H9 (cell line): ENCODE measurements around the gene PPP2R2B. TPM values are rescaled to one million over a fixed set of nuclear protein-coding genes. Genes with fewer than 3 reads are reported as not detected.

Experiments used
- DNase-seq: peaks from one replicate; pipeline ENCODE4 v3.0.0-alpha.2; 2017
- H2AFZ ChIP-seq: one replicate; pipeline ENCODE4 v1.6.1; 2013; ENCODE audit warnings: mild to moderate bottlenecking, low read length, control low read depth, moderate library complexity
- H2AK5ac ChIP-seq: 2 replicates; pipeline ENCODE4 v1.6.1; 2013; ENCODE audit warnings: low read length, control low read depth, mixed read lengths; ENCODE audit not compliant: insufficient read length
- H2BK120ac ChIP-seq: one replicate; pipeline ENCODE4 v1.6.1; 2013; ENCODE audit warnings: low read depth, mild to moderate bottlenecking, low read length, control low read depth, inconsistent platforms; ENCODE audit not compliant: poor library complexity, severe bottlenecking
- H2BK12ac ChIP-seq: 2 replicates; pipeline ENCODE4 v1.6.1; 2013; ENCODE audit warnings: low read length, control low read depth, mixed read lengths, low read depth; ENCODE audit not compliant: insufficient read length
- H2BK15ac ChIP-seq: 2 replicates; pipeline ENCODE4 v1.6.1; 2013; ENCODE audit warnings: low read depth, low read length, control low read depth
- H2BK20ac ChIP-seq: one replicate; pipeline ENCODE4 v1.6.1; 2013; ENCODE audit warnings: low read depth, mild to moderate bottlenecking, low read length, control low read depth, inconsistent platforms; ENCODE audit not compliant: poor library complexity, severe bottlenecking
- H2BK5ac ChIP-seq: 2 replicates; pipeline ENCODE4 v1.6.1; 2013; ENCODE audit warnings: low read length, control low read depth, mixed read lengths; ENCODE audit not compliant: insufficient read length
- H3K14ac ChIP-seq: 2 replicates; pipeline ENCODE4 v1.6.1; 2013; ENCODE audit warnings: low read length, control low read depth; ENCODE audit not compliant: insufficient read depth
- H3K18ac ChIP-seq: 2 replicates; pipeline ENCODE4 v1.6.1; 2013; ENCODE audit warnings: low read depth, mild to moderate bottlenecking, mixed read lengths, low read length, control low read depth; ENCODE audit not compliant: insufficient read length
- H3K23ac ChIP-seq: 2 replicates; pipeline ENCODE4 v1.6.1; 2013; ENCODE audit warnings: low read length, control low read depth, mixed read lengths, low read depth; ENCODE audit not compliant: insufficient read length
- H3K23me2 ChIP-seq: 2 replicates; pipeline ENCODE4 v1.6.1; 2013; ENCODE audit warnings: low read depth, mild to moderate bottlenecking, mixed read lengths, low read length, control low read depth; ENCODE audit not compliant: insufficient read length, poor library complexity, severe bottlenecking
- H3K27ac ChIP-seq: 2 replicates; pipeline ENCODE4 v1.5.1; 2013; ENCODE audit warnings: low read length, control low read depth, mixed read lengths, low read depth; ENCODE audit not compliant: insufficient read length
- H3K27me3 ChIP-seq: 2 replicates; pipeline ENCODE4 v1.6.1; 2013; ENCODE audit warnings: low read length, control low read depth, inconsistent platforms; ENCODE audit not compliant: insufficient read depth
- H3K4ac ChIP-seq: 2 replicates; pipeline ENCODE4 v1.6.1; 2013; ENCODE audit warnings: low read depth, mild to moderate bottlenecking, control low read depth, inconsistent platforms, low read length, moderate library complexity
- H3K4me1 ChIP-seq: 2 replicates; pipeline ENCODE4 v1.6.1; 2013; ENCODE audit warnings: low read length, control low read depth, inconsistent platforms; ENCODE audit not compliant: insufficient read depth
- H3K4me2 ChIP-seq: 2 replicates; pipeline ENCODE4 v1.6.1; 2013; ENCODE audit warnings: low read length, control low read depth, mixed read lengths; ENCODE audit not compliant: insufficient read length, insufficient read depth
- H3K56ac ChIP-seq: 2 replicates; pipeline ENCODE4 v1.6.1; 2013; ENCODE audit warnings: low read depth, mild to moderate bottlenecking, mixed read lengths, low read length, control low read depth; ENCODE audit not compliant: insufficient read length
- H3K79me1 ChIP-seq: 2 replicates; pipeline ENCODE4 v1.6.1; 2013; ENCODE audit warnings: low read depth, mild to moderate bottlenecking, moderate library complexity, low read length, control low read depth, inconsistent platforms; ENCODE audit not compliant: insufficient read depth, poor library complexity, severe bottlenecking
- H3K79me2 ChIP-seq: 2 replicates; pipeline ENCODE4 v1.6.1; 2013; ENCODE audit warnings: low read length, control low read depth, inconsistent platforms; ENCODE audit not compliant: insufficient read depth
- H3K9ac ChIP-seq: 2 replicates; pipeline ENCODE4 v1.6.1; 2013; ENCODE audit warnings: low read length, control low read depth, mixed read lengths; ENCODE audit not compliant: insufficient read length; ENCODE audit errors: extremely low read depth
- H3K9me3 ChIP-seq: one replicate; pipeline ENCODE4 v1.6.1; 2013; ENCODE audit warnings: low read depth, low read length, inconsistent platforms; ENCODE audit not compliant: control insufficient read depth
- H3T11ph ChIP-seq: one replicate; pipeline ENCODE4 v1.6.1; 2013; ENCODE audit warnings: mild to moderate bottlenecking, low read length, control low read depth, inconsistent platforms
- H4K20me1 ChIP-seq: one replicate; pipeline ENCODE4 v1.6.1; 2013; ENCODE audit not compliant: control insufficient read depth, insufficient read length, insufficient read depth
- H4K5ac ChIP-seq: 2 replicates; pipeline ENCODE4 v1.6.1; 2013; ENCODE audit warnings: low read depth, mild to moderate bottlenecking, mixed read lengths, low read length, control low read depth; ENCODE audit not compliant: insufficient read length
- H4K8ac ChIP-seq: replicated peaks from 2 replicates; pipeline ENCODE4 v1.6.1; 2013; ENCODE audit warnings: low read length, control low read depth, mixed read lengths, low read depth; ENCODE audit not compliant: insufficient read length
- H4K91ac ChIP-seq: 2 replicates; pipeline ENCODE4 v1.6.1; 2013; ENCODE audit warnings: low read depth, mild to moderate bottlenecking, moderate library complexity, mixed read lengths, low read length, control low read depth; ENCODE audit not compliant: insufficient read length
- H3K27ac Mint-ChIP-seq, 3 experiments: 2 replicates in 2 of 3; 3 replicates in 1 of 3; pipeline ENCODE4 v1.8.0; 2020 to 2021; ENCODE audit warnings: mixed read lengths in 3 of 3, mild to moderate bottlenecking in 1 of 3, moderate library complexity in 1 of 3
- H3K27me3 Mint-ChIP-seq: 2 replicates; pipeline ENCODE4 v1.8.0; 2021; ENCODE audit warnings: low read depth, mild to moderate bottlenecking, moderate library complexity, mixed read lengths
- H3K36me3 Mint-ChIP-seq, 3 experiments: 2 replicates in 2 of 3; 3 replicates in 1 of 3; pipeline ENCODE4 v1.8.0; 2020 to 2021; ENCODE audit warnings: low read depth in 3 of 3, mixed read lengths in 3 of 3; ENCODE audit not compliant: insufficient read depth in 1 of 3
- H3K4me1 Mint-ChIP-seq, 2 experiments: 2 replicates each; pipeline ENCODE4 v1.8.0; 2020; ENCODE audit warnings: mixed read lengths in 2 of 2
- H3K4me3 Mint-ChIP-seq, 2 experiments: 2 replicates in 1 of 2; 3 replicates in 1 of 2; pipeline ENCODE4 v1.8.0; 2020 to 2021; ENCODE audit warnings: mild to moderate bottlenecking in 2 of 2, mixed read lengths in 2 of 2, moderate library complexity in 1 of 2
- H3K9me3 Mint-ChIP-seq, 2 experiments: 2 replicates in 1 of 2; 3 replicates in 1 of 2; pipeline ENCODE4 v1.8.0; 2020; ENCODE audit warnings: mild to moderate bottlenecking in 2 of 2, mixed read lengths in 2 of 2, moderate library complexity in 1 of 2
- WGBS: extraction: QIAGEN DNeasy Blood & Tissue Kit; methylation state at CpG from one replicate; pipeline ENCODE4 v1.1.7; 2013; ENCODE audit warnings: missing lambda C conversion rate, low lambda C conversion rate, mixed read lengths; ENCODE audit not compliant: insufficient read length; ENCODE audit errors: extremely low coverage; 5-methylcytosine and 5-hydroxymethylcytosine counted together
- total RNA-seq: library from RNA; stranded (reverse); gene quantifications from 2 replicates; pipeline ENCODE4 v1.2.1, GENCODE V29; 2021
- TF ChIP-seq, protein P1 (sequence below): fragments of 200-600 bp; sonication (generic); conservative IDR thresholded peaks from 3 replicates; pipeline ENCODE4 v1.8.0; 2021; ENCODE audit warnings: antibody characterized with exemption, mild to moderate bottlenecking

The PPP2R2B gene
- total RNA-seq, 1 experiment from 2014 or later, result 14.3 TPM

- no peaks in the 10 kb centered on the region for H3K9me3 Mint-ChIP-seq
- Histone ChIP-seq H2BK15ac (no peak overlapping the region), H3K9me3 (no peaks in the 10 kb centered on the region), H2BK12ac (no peak overlapping the region), H2BK5ac (no peak overlapping the region), H2AK5ac (no peak overlapping the region), H3K56ac (no peak overlapping the region), H2BK120ac (no peak overlapping the region), H3K23ac (no peak overlapping the region), H3K14ac (no peak overlapping the region), H3K79me2 (peaks cover 2% of the 10 kb centered on the region; the same call in 1 of the 2 replicates), H4K8ac (no peak overlapping the region), H3K9ac (no peak overlapping the region), H3K27ac (no peak overlapping the region), H3K4me1 (no peaks in the 10 kb centered on the region; the same call in 1 of the 2 replicates), H4K5ac (no peak overlapping the region), H4K91ac (no peak overlapping the region), H4K20me1 (no peaks in the 10 kb centered on the region), H3K4me2 (no peak overlapping the region), H2BK20ac (no peak overlapping the region), H3K4ac (no peak overlapping the region), H3T11ph (no peak overlapping the region), H3K18ac (no peak overlapping the region), H3K23me2 (no peaks in the 10 kb centered on the region), H2AFZ (no peak overlapping the region), H3K79me1 (peaks cover 12% of the 10 kb centered on the region), H3K27me3 (no peaks in the 10 kb centered on the region)
- peaks cover 1 to 32% (median 7%) of the 10 kb centered on the region in 3 experiments; a peak in 6 of 7 replicates for H3K36me3 Mint-ChIP-seq
- no peak for DNase-seq
- H3K27me3 Mint-ChIP-seq, result no peaks in the 10 kb centered on the region
- H3K27ac Mint-ChIP-seq, result no peak overlapping the region
- WGBS, result no CpG with 5 or more reads among the region's 2 CpGs
- H3K4me1 Mint-ChIP-seq, result peaks cover 12 to 15% of the 10 kb centered on the region in 2 experiments
- no peak overlapping the region for H3K4me3 Mint-ChIP-seq
- TF ChIP-seq, protein P1, sequence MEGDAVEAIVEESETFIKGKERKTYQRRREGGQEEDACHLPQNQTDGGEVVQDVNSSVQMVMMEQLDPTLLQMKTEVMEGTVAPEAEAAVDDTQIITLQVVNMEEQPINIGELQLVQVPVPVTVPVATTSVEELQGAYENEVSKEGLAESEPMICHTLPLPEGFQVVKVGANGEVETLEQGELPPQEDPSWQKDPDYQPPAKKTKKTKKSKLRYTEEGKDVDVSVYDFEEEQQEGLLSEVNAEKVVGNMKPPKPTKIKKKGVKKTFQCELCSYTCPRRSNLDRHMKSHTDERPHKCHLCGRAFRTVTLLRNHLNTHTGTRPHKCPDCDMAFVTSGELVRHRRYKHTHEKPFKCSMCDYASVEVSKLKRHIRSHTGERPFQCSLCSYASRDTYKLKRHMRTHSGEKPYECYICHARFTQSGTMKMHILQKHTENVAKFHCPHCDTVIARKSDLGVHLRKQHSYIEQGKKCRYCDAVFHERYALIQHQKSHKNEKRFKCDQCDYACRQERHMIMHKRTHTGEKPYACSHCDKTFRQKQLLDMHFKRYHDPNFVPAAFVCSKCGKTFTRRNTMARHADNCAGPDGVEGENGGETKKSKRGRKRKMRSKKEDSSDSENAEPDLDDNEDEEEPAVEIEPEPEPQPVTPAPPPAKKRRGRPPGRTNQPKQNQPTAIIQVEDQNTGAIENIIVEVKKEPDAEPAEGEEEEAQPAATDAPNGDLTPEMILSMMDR, result no peak
Measured at GRCh38 chr5:146866263-146866662, 12.3 kb downstream of the PPP2R2B start.
